Right lobe of liver (tissue), 6 donors: ENCODE results near the gene CNOT4. TPM values are rescaled to one million over a fixed set of nuclear protein-coding genes. Genes with fewer than 3 reads are reported as not detected.

Experiments
- ATAC-seq, 4 donors: fragments of 200-7000 bp; cut with Tn5 transposase; one replicate each; pipeline ENCODE4 v1.9.1; 2020; ENCODE audit warnings: mild to moderate bottlenecking in 4 of 4, moderate library complexity in 4 of 4
- DNase-seq, 3 donors: peaks; one replicate each; pipeline ENCODE4 v3.0.0-alpha.2; 2020
- H3K27ac ChIP-seq, 3 donors: fragments of 200-600 bp; one replicate each; pipeline ENCODE4 v1.8.0; 2022
- H3K27me3 ChIP-seq, 2 donors: fragments of 200-600 bp; one replicate each; pipeline ENCODE4 v1.8.0; 2022
- H3K36me3 ChIP-seq, 4 donors: fragments of 200-600 bp; sonication (generic) in 1 of 4; one replicate each; pipeline versions ENCODE4 v1.5.1 to v1.8.0; 2017 to 2022; ENCODE audit warnings: control low read depth in 1 of 4
- H3K4me1 ChIP-seq, 4 donors: fragments of 200-600 bp; sonication (generic) in 1 of 4; one replicate each; pipeline versions ENCODE4 v1.5.1 to v1.8.0; 2017 to 2022; ENCODE audit warnings: control low read depth in 1 of 4
- H3K4me3 ChIP-seq, 3 donors: fragments of 200-600 bp; one replicate each; pipeline ENCODE4 v1.8.0; 2022
- H3K9me3 ChIP-seq, 4 donors: fragments of 200-600 bp; sonication (generic) in 1 of 4; one replicate each; pipeline versions ENCODE4 v1.5.1 to v1.8.0; 2017 to 2022; ENCODE audit warnings: control low read depth in 1 of 4
- POLR2A ChIP-seq: fragments of 450-650 bp; IDR thresholded peaks from one replicate; pipeline ENCODE4 v1.6.1; 2017; ENCODE audit warnings: antibody characterized with exemption, mild to moderate bottlenecking
- WGBS: methylation state at CpG from one replicate; pipeline ENCODE4 v1.1.6; 2018; ENCODE audit warnings: low coverage, low lambda C conversion rate; ENCODE audit not compliant: insufficient coverage; ENCODE audit errors: missing lambda C conversion rate; 5-methylcytosine and 5-hydroxymethylcytosine counted together
- intact Hi-C, 2 donors: fragments of 100-400 bp; cut with DNase I; formaldehyde crosslinking; loops; one replicate each; pipeline versions ENCODE4 v1.11.2 to v1.14.1; 2022
- total RNA-seq, 6 experiments: library from RNA; depleted of rRNA in 2 of 6; stranded (reverse); fragments of >200 nt in 2 of 6; fragmentation: NEBNext Ultra II Directional in 3 of 6; extraction: Animal tissue kit (Norgen Biotek cat#: 25700) in 3 of 6; gene quantifications; one replicate each; pipeline versions ENCODE4 v1.1.0 to v1.2.4, GENCODE V29; 2016 to 2023
- TF ChIP-seq, protein P1 (sequence below), 4 donors: fragments of 200-600 bp in 3 of 4; fragments of 450-650 bp in 1 of 4; IDR thresholded peaks; one replicate each; pipeline versions ENCODE4 v1.5.1 to v1.8.0; 2016 to 2022; ENCODE audit warnings: antibody characterized with exemption in 4 of 4, mild to moderate bottlenecking in 2 of 4
- donor health status: DM: no; HTN: yes; CAD: no.
- donor health status: DM: no; HTN: no; CAD: no.
- donor health status: DM: no; HTN: no; CAD: no.
- donor health status: DM: no; HTN: yes; CAD: no.
- donor health status: DM: no; HTN: yes; CAD: no.

CNOT4 gene
- total RNA-seq, 6 experiments from 2014 or later: 9.1 to 14.1 (median 11.0) TPM

- DNase-seq: no peak
- H3K36me3 ChIP-seq: no peaks in the 10 kb centered on the region
- H3K4me1 ChIP-seq: peaks cover 0 to 6% (median 0%) of the 10 kb centered on the region in 4 donors
- H3K9me3 ChIP-seq: no peaks in the 10 kb centered on the region
- intact Hi-C loops: no loop called here
- 60% methylated on average over 2 of the region's 2 CpGs for WGBS
- H3K27ac ChIP-seq: no peak overlapping the region
- TF ChIP-seq, protein P1, sequence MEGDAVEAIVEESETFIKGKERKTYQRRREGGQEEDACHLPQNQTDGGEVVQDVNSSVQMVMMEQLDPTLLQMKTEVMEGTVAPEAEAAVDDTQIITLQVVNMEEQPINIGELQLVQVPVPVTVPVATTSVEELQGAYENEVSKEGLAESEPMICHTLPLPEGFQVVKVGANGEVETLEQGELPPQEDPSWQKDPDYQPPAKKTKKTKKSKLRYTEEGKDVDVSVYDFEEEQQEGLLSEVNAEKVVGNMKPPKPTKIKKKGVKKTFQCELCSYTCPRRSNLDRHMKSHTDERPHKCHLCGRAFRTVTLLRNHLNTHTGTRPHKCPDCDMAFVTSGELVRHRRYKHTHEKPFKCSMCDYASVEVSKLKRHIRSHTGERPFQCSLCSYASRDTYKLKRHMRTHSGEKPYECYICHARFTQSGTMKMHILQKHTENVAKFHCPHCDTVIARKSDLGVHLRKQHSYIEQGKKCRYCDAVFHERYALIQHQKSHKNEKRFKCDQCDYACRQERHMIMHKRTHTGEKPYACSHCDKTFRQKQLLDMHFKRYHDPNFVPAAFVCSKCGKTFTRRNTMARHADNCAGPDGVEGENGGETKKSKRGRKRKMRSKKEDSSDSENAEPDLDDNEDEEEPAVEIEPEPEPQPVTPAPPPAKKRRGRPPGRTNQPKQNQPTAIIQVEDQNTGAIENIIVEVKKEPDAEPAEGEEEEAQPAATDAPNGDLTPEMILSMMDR (IDR thresholded peaks at IDR 0.05): no peak
- TF ChIP-seq POLR2A: no peak
- no peaks in the 10 kb centered on the region for H3K27me3 ChIP-seq
- no peak for ATAC-seq
- H3K4me3 ChIP-seq: no peak overlapping the region
Observed at GRCh38 chr7:135343361-135343760, 166.5 kb downstream of the CNOT4 start.

DNA sequence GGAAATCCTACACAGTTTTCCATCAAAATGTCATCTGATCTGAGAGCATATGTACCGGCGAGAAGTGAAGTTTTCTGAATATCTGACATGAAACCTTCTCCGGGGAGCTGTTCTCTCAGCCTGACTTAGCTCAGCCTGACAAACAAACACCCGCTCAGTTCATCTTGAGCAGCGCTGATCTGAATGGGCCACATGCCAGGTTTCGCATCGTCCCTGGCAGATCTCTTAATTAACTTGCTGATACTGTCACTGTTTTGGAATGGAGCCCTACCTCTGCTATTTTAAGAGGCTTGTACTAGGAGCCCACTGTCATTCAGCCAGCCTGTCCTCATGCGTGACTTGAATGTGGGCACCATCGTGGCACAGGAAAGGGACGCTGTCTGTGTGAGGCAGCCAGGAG lies 167.0 kb downstream of the CNOT4 start:
- intact Hi-C loops: no loop called here
- no peaks in the 10 kb centered on the region for H3K36me3 ChIP-seq
- no peak for ATAC-seq
- H3K4me3 ChIP-seq: no peak overlapping the region
- no peak overlapping the region for H3K27ac ChIP-seq
- WGBS: 57% methylated on average over 8 of the region's 10 CpGs
- H3K27me3 ChIP-seq: no peaks in the 10 kb centered on the region
- DNase-seq: no peak
- no peaks in the 10 kb centered on the region for H3K9me3 ChIP-seq
- H3K4me1 ChIP-seq: peaks cover 0 to 6% (median 0%) of the 10 kb centered on the region in 4 donors
- TF ChIP-seq, protein P1 (IDR thresholded peaks at IDR 0.05): no peak
- TF ChIP-seq POLR2A: no peak

- Histone ChIP-seq H3K4me3 (no peak overlapping the region), H3K9me3 (no peaks in the 10 kb centered on the region), H3K27me3 (no peaks in the 10 kb centered on the region), H3K4me1 (peaks cover 0 to 6% (median 0%) of the 10 kb centered on the region in 4 donors), H3K27ac (no peak overlapping the region), H3K36me3 (no peaks in the 10 kb centered on the region)
- DNase-seq: peak; percentile 72 to 81 (median 81)
- peak; percentile 97 to 100 (median 100) for ATAC-seq
- no peak for TF ChIP-seq POLR2A
- TF ChIP-seq, protein P1 (IDR thresholded peaks at IDR 0.05): peak; percentile 34 to 56 (median 50)
- intact Hi-C loops: no loop called here
- no CpG with 5 or more reads among the region's 5 CpGs for WGBS
Observed at GRCh38 chr7:135341049-135341448, 168.9 kb downstream of the CNOT4 start.

DNA sequence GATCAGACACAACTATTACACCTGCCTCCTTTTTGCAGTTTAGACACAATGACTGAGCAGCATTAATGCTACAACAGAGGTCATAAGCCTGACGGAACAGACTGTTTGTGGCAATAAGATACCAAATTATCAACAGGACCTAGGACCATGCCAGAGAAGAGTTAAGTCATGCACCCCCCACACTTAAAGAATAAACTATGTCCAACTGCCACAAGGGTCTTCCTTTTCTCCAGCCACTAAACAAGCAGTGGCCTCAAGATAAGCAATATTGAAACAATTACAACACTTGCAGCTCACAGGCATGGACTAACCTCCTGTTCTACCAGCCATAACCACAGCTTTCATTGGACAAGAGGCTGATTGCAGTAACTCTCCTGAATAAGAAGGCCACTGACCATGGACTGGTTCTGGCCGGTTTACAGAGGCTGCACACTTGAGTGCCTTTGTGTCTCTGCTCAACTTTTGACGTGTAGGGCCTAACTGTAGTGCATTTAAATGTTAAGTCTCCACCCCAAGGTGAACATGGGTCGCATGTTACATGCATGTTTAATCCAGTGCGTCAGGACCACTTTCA lies 171.8 kb downstream of the CNOT4 start:
- Histone ChIP-seq H3K36me3 (no peaks in the 10 kb centered on the region), H3K27ac (no peak overlapping the region), H3K9me3 (no peaks in the 10 kb centered on the region), H3K4me1 (peaks cover 0 to 6% (median 0%) of the 10 kb centered on the region in 4 donors), H3K4me3 (no peak overlapping the region), H3K27me3 (no peaks in the 10 kb centered on the region)
- TF ChIP-seq POLR2A: no peak
- TF ChIP-seq, protein P1 (IDR thresholded peaks at IDR 0.05): no peak
- ATAC-seq: no peak
- intact Hi-C loops: loop anchor here in 1 of 2 donors (10.0 kb wide), 1 partner anchor 53 kb away; no protein-coding TSS in a partner anchor
- no peak for DNase-seq
- WGBS: 72% methylated on average over 2 of the region's 5 CpGs
